Esophagus mucosa (tissue), 1 donor: ENCODE measurements around the gene OTULINL. TPM values are rescaled to one million over a fixed set of nuclear protein-coding genes. Genes with fewer than 3 reads are reported as not detected.
"Not testable (repeated sequence)": the region's sequence is repeated elsewhere in the genome, so short reads cannot be mapped to it uniquely, and the experiment has no call there.

Experiments used
- ATAC-seq: fragments of 200-7000 bp; cut with Tn5 transposase; one replicate; pipeline ENCODE4 v1.9.1; 2020
- total RNA-seq: library from RNA; stranded (reverse); gene quantifications from one replicate; pipeline ENCODE4 v1.2.4, GENCODE V29; 2023
- donor health status: DM: yes; HTN: yes; CAD: no.

OTULINL gene
- 0.88 TPM for total RNA-seq

DNA sequence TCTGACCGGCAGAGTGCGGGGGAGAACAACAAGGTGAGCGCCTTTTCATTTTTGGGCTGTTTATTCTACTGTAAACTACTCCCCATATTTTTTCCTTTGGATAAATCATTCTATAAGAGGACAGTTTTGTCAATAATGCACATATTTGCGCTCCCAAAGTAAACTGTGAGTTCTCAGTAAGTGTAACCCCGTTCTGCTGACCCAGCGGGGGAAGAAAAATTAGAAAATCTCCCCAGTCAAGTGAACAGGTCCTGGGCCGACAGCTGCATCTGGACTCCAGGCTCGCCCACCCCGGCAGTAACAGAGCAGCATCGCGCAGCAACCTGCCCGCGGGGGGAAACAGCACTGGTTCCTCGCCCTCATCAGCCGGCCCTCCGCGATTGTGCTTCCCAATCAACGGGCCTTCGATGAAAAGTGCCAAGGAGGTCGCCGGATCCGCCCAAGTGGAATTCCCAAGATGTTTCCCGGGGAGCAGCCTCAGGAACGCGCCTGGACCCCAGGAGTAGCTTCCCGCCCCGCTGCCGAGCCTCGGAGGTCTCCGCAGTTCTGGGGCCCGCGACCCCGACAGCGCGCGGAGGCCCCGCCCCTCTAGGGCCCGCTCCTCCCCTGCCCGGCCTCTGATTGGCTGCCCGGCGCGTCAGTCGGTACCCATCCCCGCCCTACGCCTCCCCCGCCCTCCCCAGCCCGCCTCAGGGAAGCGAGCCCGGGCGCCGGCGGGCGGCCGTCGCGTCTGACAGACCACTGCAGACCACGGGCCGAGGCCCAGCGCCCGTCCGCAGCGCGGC is at the start of gene OTULINL:
TSS of gene OTULINL (plus strand) at position 687 of the 785 bp plus-strand sequence. CDS start 103 bp downstream, outside the sequence.
- ATAC-seq: peak; percentile 84

DNA sequence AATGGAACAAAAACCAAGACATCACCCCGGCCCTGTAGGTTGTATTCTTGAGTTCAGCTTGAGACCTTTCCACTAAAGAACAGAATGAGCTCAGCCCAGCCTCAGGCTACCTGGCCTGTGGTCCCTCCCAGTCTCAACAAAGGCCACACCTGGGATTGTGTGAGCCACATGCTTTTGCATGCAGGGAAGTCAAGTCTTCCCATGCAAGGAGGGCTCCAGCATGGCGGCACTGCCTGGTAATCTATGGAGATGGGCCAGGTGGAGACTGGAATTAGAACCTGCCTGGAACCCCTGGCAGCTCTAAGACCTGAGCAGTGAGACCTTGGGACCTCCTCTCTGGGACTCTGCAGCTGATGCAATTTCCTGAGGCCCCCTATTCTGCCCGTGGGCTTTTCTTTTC is 49.4 kb upstream of the OTULINL start:
- peak; percentile 33 for ATAC-seq

DNA sequence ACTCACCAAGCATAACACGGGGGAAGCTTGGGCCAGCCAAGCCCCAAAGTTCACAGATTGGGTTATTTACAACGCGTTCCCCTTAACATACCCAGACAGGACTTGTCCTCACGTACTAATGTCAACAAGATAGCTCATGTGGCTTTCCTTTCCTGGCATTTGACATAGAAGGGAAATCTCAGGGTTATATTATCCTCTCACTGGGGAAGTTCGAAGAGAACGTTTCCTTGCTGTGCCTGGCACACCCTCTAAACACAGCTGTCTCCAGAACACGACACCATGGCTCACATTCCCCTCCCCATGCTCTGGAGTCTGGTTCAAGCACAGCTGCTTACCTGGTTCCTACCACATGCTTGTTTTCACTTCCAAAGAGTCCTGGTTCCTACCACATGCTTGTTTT is 46.8 kb upstream of the OTULINL start:
- no peak for ATAC-seq

DNA sequence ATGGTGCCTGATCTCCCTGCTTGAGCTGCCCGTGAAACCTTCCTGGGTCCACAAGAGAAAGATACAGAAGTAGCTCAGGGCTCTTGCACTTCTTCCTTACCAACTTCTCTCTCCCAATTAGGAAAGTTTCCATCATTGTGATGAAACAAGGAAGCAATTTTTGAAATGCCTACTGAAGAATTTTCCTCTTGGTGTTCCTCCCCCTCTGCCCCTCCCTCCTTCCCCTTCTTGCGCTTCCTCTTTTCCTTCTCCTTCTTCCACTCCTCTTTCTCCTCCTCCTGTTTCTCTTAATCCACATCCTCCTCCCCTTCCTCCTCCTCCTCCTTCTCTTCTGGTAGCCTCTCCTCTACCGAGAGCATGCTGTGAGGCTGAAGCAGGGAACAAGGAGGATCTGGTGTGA is 36.3 kb upstream of the OTULINL start:
- ATAC-seq: no peak

DNA sequence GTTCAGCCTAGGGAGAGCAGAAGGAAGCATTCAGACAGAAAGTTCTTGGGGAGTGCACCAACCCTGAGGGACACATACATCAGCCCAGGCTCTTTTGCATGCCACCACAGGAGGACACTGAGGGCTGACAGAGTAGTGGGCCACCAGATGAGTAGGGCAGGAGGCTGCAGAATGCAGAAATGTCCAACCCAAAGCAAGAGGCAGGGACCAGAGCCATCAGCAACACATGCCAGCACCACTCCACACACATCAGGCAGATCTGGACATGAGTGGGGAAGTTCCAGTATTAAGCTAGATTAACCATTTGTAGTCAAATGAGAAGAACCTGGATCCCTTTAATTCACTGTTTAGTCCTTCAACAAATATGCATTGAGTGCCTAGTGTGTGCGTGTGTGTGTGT is 35.7 kb upstream of the OTULINL start:
- no peak for ATAC-seq

DNA sequence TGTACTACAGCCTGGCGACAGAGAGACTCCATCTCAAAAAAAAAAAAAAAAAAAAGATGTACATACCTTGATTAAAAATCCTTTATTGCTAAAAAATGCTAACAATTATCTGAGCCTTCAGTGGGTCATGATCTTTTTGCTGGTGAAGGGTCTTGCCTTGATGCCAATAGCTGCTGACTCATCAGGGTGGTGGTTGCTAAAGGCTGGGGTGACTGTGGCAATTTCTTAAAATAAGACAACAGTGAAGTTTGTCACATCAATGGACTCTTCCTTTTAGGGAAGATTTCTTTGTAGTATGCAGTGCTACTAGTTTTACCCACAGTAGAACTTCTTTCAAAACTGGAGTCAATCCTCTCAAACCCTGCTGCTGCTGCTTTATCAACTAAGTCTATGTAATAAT is 33.9 kb upstream of the OTULINL start:
- ATAC-seq: no peak

DNA sequence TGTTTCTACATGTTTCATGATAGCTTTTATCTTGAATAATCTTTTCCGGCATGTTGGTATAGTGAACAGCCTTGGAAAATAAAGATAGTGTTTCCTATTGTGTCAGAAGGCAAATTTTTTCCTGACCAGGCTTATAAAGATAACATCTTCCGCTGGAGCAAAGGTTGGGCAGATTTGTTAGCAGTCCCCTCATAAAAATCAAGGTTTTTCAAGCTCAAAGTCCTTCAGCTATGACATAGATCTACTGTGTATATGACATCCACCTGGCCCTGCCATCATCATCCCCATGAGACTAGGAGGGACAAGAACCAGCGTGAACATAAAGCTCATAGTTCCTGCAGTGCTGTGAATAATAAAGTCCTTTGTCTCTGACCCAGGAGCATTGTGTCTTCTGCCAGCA is 30.4 kb upstream of the OTULINL start:
- ATAC-seq: no peak

DNA sequence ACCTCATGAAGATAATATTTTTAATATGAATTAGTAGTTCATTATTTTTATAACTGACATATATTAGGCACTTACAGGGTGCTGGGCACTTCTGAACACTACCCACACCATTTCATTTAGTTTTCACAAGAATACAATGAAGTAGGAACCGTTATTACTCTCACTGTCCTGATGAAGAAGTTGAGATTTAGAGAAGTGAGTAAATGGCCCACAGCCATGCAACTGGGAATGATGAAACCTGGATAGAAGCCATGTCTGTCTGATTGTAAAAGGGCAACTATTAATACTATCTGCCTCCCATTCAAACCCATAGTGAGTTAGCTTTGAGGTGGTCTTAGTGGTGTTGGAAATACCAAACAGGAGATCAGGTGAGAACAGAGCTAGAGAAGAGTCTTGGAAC is 29.6 kb upstream of the OTULINL start:
- ATAC-seq: no peak

DNA sequence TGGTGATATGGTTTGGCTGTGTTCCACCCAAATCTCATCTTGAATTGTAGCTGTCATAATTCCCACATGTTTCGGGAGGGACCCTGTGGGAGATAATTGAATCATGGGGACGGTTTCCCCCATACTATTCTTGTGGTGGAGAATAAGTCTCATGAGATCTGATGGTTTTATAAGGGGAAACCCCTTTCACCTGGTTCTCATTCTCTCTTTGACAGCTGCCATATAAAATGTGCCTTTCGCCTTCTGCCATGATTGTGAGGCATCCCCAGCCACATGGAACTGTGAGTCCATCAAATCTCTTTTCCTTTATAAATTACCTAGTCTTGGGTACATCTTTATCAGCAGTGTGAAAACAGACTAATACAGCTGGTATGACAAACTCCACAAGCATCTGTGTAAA is 27.3 kb upstream of the OTULINL start:
- ATAC-seq: not testable (repeated sequence)

DNA sequence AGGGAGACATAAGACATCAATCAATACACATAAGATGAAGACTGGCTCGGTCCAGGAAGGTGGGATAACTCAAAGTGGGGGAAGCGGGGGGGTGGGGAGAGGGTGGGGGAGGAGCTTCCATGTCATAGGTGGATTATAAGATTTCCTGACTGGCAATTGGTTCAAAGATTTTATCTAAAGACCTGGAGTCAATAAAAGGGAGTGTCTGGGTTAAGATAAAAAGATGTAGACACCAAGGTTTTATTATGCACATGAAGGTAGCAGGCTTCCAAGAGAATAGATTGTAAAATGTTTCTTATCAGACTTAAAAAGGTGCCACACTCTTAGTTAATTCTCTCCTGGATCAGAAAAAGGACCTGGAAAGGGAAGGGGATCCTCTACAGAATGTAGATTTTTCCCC is 25.6 kb upstream of the OTULINL start:
- no peak for ATAC-seq

DNA sequence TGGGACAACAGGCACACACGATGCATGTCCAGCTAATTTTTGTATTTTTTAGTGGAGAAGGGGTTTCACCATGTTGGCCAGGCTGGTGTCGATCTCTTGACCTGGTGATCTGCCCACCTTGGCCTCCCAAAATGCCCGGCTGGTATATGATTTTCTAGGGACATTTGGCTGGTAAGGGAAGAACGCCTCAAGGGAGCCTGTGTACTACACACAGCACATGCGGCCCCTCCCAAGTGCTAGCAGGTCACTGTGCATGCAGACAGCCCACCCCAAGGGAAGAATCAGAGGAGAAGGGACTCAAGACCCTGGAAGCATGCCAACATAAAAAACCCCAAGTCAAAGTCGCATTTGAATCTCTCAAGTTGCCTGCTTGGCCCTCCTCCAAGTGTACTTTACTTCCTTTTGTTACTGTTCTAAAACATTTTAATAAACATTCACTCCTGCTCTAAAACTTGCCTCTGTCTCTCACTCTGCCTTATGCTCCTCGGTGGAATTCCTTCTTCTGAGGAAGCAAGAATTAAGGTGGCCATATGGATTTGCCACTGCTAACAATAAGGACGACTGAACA is 24.3 kb upstream of the OTULINL start:
- ATAC-seq: no peak

DNA sequence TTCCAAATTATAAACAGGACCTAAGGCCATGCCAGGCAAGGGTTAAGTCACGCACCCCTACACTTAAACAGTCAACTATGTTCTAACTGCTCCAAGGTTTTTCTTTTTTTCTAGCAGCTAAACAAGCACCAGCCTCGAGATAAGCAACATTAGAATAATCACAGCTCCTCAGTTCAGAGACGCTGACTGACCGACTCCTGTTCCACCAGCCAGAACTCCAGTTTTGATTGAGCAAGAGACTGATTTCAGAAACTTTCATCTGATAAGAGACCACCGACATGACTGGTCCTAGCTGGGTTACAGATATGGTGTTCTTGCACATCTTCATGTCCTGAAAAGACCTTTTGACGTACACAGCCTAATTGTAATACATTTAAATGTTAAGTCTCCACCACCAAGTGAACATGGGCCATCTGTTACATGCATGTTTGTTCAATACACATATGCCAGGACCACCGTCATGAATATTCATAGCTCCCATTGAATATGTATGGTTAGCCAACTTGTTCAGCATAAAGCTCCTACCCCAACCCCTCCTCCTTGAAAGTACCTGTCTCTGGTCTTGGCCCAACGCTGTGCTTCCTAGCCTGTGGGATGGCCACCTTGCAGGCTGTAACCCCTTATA is 23.7 kb upstream of the OTULINL start:
- no peak for ATAC-seq

DNA sequence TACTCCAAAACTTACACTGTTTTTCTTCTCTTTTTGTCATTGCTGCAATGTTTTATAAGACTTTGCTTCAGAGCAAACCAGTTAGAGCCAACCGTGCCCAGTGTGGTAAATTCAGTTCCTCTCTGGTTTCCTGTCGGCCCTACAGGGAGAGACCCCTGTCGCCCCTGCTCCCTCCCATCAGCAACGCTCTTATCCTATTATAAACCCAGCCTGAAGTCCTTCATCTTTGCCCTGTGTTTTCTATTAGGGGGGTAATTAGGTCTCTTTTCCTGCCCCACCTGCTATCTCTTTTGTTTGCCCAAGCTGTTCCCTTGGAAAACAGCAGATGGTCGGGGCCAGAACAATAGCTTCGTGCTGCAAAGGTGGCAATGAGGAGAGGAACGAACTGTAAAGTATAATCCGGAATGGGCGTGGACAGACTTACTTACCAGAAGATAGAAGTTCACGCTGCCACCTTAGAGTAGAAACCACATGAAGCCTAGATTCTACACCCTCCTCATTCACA is 21.4 kb upstream of the OTULINL start:
- no peak for ATAC-seq

DNA sequence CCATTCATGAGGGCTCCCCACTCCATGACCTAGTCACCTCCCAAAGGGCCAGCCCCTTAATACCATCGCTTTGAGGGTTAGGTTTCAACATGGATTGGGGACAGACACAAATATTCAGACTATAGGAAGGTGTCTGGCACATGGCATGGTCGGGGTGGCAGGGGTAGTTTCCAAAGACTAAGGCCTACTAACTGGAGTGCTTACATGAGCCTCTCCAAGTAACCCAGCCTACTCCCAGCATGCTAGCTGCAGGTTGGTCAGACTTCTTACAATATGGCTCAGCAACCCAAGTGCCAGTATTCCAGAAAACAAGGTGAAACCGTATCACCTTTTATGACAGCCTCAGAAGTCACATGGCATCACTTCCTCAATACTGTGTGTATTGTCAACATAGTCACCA is 19.9 kb upstream of the OTULINL start:
- ATAC-seq: no peak

DNA sequence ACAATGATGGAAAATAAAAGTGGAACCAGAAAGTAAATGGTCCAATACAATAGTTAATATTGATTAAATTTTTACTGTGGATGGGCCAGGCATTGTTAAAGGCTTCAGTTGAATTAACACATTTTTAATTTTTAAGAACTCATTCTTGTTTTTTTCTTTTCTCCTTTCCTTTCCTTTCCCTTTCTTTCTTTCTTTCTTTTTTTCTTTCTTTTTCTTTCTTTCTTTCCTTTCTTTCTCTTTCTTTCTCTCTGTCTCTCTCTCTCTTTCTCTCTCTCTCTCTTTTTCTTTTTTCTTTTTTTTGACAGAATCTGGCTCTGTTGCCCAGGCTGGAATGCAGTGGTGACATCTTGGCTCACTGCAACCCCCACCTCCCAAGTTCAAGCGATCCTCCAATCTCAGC is 13.3 kb upstream of the OTULINL start:
- no peak for ATAC-seq

DNA sequence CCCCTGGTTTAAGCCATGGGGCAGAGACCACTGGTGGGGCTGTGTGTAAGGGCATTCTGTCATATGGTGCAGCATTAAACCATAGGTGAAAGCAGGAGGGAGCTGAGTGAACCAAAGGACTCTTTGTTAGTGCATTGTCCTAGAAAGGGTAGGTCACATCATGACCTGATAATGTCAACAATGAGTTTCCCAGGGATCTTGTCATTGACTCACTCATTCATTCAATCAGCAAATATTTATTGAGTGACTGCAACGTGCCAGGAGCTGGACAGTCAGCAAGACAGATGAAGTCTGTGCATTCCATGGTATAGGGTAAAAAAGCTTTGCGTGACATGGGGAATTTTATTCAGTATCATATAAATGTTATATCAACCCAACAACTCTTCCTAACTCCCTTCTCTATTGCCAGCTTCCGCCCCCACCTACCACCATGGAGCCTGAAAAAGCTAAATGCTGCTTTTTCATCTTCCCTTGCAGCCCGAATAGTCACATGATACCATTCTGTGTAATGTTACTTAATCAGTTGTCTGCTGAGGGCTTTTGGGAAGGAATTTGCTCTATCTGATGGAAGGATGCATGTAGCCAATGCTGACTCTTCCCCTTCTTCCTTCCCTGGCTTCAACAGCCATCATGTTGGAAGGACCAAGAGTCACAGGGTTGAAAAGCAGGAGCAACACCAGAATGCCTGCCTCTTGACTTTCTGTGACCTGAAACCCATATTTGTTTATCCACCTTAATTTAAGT is 11.5 kb upstream of the OTULINL start:
- ATAC-seq: no peak

DNA sequence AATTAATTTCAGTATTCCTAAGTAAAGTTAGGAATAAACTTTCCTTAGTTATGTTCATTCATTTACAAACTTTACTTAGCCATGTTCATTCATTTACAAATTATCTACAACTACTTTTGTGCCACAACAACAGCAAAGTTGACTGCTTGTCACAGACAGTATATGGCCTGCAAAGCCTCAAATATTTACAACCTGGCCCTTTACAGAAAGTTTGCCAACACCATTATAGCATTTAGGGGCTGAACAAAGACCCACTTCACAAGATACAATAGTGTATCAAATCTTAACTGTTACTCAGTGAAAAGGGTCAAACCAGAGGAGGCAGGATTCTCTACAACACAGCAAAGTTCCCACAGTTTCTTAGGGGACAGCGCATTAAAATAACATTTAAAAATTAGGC is 9.7 kb upstream of the OTULINL start:
- no peak for ATAC-seq

DNA sequence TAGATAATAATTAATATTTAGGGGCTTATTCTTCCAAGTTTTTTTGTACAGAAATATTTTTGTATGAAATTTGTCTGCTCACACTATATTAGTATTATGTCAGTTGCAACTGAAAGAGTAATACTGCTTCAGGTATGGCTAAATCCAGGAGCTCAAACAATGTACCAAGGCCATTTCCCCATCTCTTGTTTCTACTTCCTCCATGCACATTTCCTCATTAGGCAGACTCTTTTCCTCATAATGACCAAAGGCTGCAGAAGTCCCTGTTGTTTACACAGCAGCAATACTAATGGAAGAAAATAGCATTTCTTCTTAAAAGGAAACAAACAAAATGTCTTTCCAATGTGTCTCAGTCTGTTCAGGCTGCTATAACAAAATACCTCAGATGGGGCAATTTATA is 9.2 kb upstream of the OTULINL start:
- ATAC-seq: no peak

DNA sequence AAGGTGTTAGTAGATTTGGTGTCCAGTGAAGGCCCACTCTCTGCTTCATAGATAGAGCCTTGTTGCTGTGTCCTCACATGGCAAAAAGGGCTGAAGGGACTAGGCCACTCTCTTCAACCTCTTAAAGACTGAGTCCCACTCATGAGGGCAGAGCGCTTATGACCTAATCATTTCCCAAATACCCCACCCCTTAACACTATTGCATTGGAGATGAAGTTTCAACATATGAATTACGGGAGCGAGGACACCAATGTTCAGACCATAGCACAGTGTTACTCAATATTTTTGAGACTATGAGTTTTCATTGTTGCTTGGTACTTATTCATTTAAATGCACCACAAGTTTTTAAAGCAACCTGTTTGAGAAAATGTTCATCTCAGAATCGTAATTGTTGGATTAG is 8.8 kb upstream of the OTULINL start:
- ATAC-seq: no peak

DNA sequence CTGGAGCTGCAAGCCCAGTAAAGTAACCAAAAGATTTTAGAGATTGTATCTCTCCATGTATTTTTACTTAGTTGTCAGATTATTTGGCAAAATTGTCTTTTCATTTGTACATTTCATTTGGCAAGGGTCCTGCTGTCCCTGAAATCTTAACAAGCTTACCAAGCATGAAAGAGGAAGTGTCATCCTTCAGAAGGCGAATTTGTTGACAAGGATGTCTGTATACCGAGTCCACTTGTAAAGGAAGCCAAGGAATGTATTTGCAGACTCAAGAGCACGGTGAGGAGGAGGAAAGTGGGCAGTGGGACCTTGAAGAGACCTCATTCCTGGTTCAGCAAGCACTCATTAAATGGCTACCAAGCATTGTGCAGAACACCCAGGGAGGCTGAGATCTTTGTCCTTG is 7.5 kb upstream of the OTULINL start:
- ATAC-seq: no peak

DNA sequence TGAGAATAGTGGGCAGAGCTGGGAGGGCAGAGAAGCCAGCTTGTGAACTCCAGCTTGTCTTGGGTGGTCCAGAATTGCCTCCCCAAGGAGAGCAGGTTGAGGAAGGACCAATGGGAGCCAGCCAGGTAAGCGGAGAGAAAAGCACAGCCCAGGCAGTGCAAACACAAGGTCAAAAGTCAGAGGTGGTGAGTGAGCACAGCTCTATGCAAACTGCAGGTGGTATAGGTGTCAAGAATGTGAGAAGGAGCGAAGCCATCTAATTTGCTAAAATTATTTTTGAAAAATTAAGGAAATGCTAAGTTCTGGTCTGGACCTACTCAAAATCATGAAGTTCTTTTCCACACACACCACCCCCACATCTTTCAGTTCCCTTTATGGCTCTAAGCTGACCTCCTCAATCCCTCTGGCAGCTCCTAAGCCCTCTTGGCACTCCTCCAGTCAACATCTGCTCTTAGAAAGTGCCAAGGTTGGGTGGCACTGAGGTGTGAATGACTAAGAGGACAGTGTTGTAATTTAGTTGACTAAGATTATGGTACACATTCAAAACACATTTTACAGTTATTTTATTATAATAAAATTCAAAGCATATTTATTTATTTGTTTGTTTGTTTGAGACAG is 6.6 kb upstream of the OTULINL start:
- ATAC-seq: peak; percentile 67

DNA sequence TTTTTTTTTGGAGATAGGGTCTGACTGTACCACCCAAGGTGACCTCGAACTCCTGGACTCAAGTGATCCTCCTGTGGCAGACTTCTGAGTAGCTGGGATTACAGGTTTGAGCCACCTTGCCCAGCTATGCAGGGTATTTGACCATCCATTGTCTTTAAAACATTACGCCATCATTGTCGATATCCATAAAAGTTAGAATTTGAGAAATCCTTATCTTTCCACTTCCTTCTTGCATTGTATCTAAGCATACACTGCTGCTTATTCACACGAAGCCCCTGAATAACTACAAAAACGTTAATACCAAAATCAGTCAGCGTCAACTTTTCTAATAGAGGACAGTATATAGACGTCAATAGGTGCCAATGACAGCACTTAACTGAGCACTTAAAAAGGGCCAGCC is 5.4 kb upstream of the OTULINL start:
- ATAC-seq: no peak
